ENCODE results near the gene HIVEP3.
A peak's percentile ranks its signal among the peaks of the same experiment; 100 is the strongest.

HIVEP3 gene

DNA sequence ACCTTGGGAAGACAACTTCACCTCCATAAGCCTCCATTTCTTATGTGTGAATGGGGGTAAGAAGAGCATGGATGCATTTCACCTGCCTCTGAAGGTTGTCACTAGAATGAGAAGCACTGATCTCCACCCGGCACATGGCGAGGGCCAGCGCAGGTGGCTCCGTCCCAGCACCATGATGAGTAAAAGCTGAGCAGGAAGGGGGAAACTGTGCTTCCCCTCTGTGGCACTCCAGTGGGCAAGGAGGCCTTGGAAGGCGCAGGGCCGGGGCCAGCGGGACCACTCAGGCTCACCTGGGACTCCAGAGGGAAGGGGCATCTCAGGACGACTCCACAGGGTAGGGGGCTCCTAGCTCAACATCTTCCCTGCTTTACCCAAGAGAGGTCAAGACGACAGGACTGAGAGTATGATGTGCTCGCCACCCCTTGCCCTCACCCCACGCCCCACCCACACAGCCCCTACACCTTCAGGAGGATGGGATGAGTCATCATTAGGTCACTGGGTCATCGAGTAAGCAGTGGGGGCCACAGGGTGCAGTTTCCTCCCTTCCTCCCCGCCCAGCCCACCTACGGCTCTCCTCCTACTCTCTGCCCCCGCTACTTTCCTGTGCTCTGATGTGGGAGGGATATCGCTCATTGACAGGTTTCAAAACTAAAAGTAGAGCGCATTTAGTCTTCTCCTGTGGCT, 112.1 kb downstream of the HIVEP3 start:
- Histone ChIP-seq H3K9ac (ENCODE audit: low read length) (no peak overlapping the region), H3K79me2 (ENCODE audit: insufficient read depth, low read length) (no peaks in the 10 kb centered on the region), H3K4me1 (ENCODE audit: insufficient read depth, low read length, severe bottlenecking) (peaks cover 25% of the 10 kb centered on the region), H3K9me2 (ENCODE audit: low read depth, low read length) (no peaks in the 10 kb centered on the region), H3F3A (ENCODE audit: insufficient read depth, low read length) (no peaks in the 10 kb centered on the region), H3K27me3 (ENCODE audit: insufficient read depth, low read length) (no peaks in the 10 kb centered on the region), H4K20me1 (ENCODE audit: insufficient read depth, low read length) (no peaks in the 10 kb centered on the region), H3K4me2 (ENCODE audit: low read length) (no peak overlapping the region), H3K36me3 (ENCODE audit: insufficient read depth, low read length) (no peaks in the 10 kb centered on the region), H3K9me3 (ENCODE audit: low read length) (no peaks in the 10 kb centered on the region), H3K4me3 (ENCODE audit: low read depth, low read length, poor library complexity, severe bottlenecking) (no peak overlapping the region), H2AFZ (ENCODE audit: low read length) (no peak overlapping the region), H3K27ac (ENCODE audit: low read depth, low read length, poor library complexity, severe bottlenecking) (no peak overlapping the region)
- TF ChIP-seq EZH2 (IDR thresholded peaks at IDR 0.05; ENCODE audit: borderline replicate concordance, low read length), result no peak
- TF ChIP-seq, protein P1, sequence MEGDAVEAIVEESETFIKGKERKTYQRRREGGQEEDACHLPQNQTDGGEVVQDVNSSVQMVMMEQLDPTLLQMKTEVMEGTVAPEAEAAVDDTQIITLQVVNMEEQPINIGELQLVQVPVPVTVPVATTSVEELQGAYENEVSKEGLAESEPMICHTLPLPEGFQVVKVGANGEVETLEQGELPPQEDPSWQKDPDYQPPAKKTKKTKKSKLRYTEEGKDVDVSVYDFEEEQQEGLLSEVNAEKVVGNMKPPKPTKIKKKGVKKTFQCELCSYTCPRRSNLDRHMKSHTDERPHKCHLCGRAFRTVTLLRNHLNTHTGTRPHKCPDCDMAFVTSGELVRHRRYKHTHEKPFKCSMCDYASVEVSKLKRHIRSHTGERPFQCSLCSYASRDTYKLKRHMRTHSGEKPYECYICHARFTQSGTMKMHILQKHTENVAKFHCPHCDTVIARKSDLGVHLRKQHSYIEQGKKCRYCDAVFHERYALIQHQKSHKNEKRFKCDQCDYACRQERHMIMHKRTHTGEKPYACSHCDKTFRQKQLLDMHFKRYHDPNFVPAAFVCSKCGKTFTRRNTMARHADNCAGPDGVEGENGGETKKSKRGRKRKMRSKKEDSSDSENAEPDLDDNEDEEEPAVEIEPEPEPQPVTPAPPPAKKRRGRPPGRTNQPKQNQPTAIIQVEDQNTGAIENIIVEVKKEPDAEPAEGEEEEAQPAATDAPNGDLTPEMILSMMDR (IDR thresholded peaks at IDR 0.05; ENCODE audit: low read length), result no peak

DNA sequence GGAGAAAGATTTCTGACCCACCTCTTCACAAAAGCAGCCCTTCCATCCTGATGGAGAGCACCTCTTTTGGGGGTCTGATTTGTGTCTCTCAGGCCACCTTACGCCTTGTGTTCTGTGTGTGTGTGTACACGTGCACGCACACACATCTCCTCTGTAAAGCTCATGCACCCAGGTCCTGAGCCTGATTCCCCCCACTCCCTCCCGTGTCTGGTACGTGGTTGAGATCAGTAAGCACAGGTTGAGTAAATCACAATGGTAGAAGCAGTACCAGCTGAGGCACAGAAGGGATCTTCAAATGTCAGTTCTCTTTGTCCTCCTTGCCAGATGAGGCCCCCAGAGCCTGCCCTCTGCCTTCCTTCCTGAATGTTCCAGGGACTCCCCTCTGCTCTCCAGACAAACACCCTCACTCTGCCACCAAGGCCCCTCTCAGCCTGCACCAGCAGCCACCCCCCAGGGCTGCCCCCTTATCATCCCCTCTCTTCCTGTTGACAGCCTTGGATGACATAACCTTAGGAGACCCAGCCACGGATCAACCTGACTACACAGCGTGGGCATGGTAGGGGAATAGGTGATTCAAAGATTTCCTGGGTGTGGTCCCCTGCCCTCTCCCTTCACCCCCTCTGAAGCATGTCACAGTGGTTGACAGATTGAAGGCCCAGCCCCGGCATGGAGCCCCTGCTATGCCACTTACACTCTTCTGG, 112.8 kb downstream of the HIVEP3 start:
- Histone ChIP-seq H3K36me3 (ENCODE audit: insufficient read depth, low read length) (no peaks in the 10 kb centered on the region), H3K79me2 (ENCODE audit: insufficient read depth, low read length) (no peaks in the 10 kb centered on the region), H3K4me1 (ENCODE audit: insufficient read depth, low read length, severe bottlenecking) (peaks cover 28% of the 10 kb centered on the region), H3K27me3 (ENCODE audit: insufficient read depth, low read length) (no peaks in the 10 kb centered on the region), H3K4me2 (ENCODE audit: low read length) (no peak overlapping the region), H3K9ac (ENCODE audit: low read length) (no peak overlapping the region), H3K27ac (ENCODE audit: low read depth, low read length, poor library complexity, severe bottlenecking) (no peak overlapping the region), H3K4me3 (ENCODE audit: low read depth, low read length, poor library complexity, severe bottlenecking) (no peak overlapping the region), H3K9me2 (ENCODE audit: low read depth, low read length) (no peaks in the 10 kb centered on the region), H3F3A (ENCODE audit: insufficient read depth, low read length) (no peaks in the 10 kb centered on the region), H4K20me1 (ENCODE audit: insufficient read depth, low read length) (no peaks in the 10 kb centered on the region), H2AFZ (ENCODE audit: low read length) (no peak overlapping the region), H3K9me3 (ENCODE audit: low read length) (no peaks in the 10 kb centered on the region)
- TF ChIP-seq, protein P1 (IDR thresholded peaks at IDR 0.05; ENCODE audit: low read length), result no peak
- no peak for TF ChIP-seq EZH2 (IDR thresholded peaks at IDR 0.05; ENCODE audit: borderline replicate concordance, low read length)

DNA sequence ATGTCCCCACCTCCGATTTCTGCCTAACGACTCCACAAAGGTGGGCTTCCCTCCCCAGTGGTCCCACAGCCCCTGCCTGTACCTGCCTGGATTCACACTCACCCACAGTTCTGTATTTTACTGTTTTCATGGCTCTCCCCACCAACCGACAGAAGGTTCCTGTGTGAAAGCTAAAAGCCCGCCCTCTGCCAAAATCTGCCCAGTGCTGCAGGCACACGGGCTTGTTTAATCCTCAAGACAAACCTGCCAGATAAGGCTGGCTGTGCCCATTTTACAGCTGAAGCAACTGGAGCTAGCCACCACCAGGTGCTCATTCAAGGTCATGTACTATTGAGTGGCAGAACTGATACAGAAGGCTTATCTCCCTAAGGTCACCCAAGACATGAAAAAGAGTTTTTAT, 114.5 kb downstream of the HIVEP3 start:
- H3K4me3 ChIP-seq (ENCODE audit: low read depth, low read length, poor library complexity, severe bottlenecking), result no peak overlapping the region
- H2AFZ ChIP-seq (ENCODE audit: low read length), result no peak overlapping the region
- peak overlapping the region; percentile 18 for H3K27ac ChIP-seq (ENCODE audit: low read depth, low read length, poor library complexity, severe bottlenecking)
- TF ChIP-seq, protein P1 (IDR thresholded peaks at IDR 0.05; ENCODE audit: low read length), result peak; percentile 19; the same call in 1 of the 2 replicates
- no peak for TF ChIP-seq EZH2 (IDR thresholded peaks at IDR 0.05; ENCODE audit: borderline replicate concordance, low read length)
- H3F3A ChIP-seq (ENCODE audit: insufficient read depth, low read length), result no peaks in the 10 kb centered on the region
- H4K20me1 ChIP-seq (ENCODE audit: insufficient read depth, low read length), result no peaks in the 10 kb centered on the region
- H3K4me2 ChIP-seq (ENCODE audit: low read length), result no peak overlapping the region
- no peaks in the 10 kb centered on the region for H3K36me3 ChIP-seq (ENCODE audit: insufficient read depth, low read length)
- H3K9me2 ChIP-seq (ENCODE audit: low read depth, low read length), result no peaks in the 10 kb centered on the region
- H3K9ac ChIP-seq (ENCODE audit: low read length), result no peak overlapping the region; the same call in 1 of the 2 replicates
- H3K9me3 ChIP-seq (ENCODE audit: low read length), result no peaks in the 10 kb centered on the region
- no peaks in the 10 kb centered on the region for H3K27me3 ChIP-seq (ENCODE audit: insufficient read depth, low read length)
- H3K79me2 ChIP-seq (ENCODE audit: insufficient read depth, low read length), result no peaks in the 10 kb centered on the region
- peaks cover 36% of the 10 kb centered on the region for H3K4me1 ChIP-seq (ENCODE audit: insufficient read depth, low read length, severe bottlenecking)

Data from OCI-LY1 (cell line).